Lower lobe of right lung (tissue), 2 donors: ENCODE results near the gene BEST3. TPM values are rescaled to one million over a fixed set of nuclear protein-coding genes. Genes with fewer than 3 reads are reported as not detected.

Source experiments
- ATAC-seq, 2 donors: fragments of 200-7000 bp; cut with Tn5 transposase; one replicate each; pipeline ENCODE4 v1.9.1; 2020 to 2022; ENCODE audit warnings: mild to moderate bottlenecking in 2 of 2, moderate library complexity in 2 of 2
- DNase-seq: peaks from one replicate; pipeline ENCODE4 v3.0.0-alpha.2; 2020
- H3K27ac ChIP-seq: fragments of 200-600 bp; one replicate; pipeline ENCODE4 v1.8.0; 2022
- H3K27me3 ChIP-seq: fragments of 200-600 bp; one replicate; pipeline ENCODE4 v1.8.0; 2022; ENCODE audit warnings: low read depth
- H3K36me3 ChIP-seq: fragments of 200-600 bp; one replicate; pipeline ENCODE4 v1.8.0; 2022; ENCODE audit warnings: mild to moderate bottlenecking
- H3K4me1 ChIP-seq: fragments of 200-600 bp; one replicate; pipeline ENCODE4 v1.8.0; 2022
- H3K4me3 ChIP-seq: fragments of 200-600 bp; one replicate; pipeline ENCODE4 v1.8.0; 2022; ENCODE audit warnings: mild to moderate bottlenecking
- H3K9me3 ChIP-seq: fragments of 200-600 bp; one replicate; pipeline ENCODE4 v1.8.0; 2022
- intact Hi-C: fragments of 100-400 bp; cut with DNase I; formaldehyde crosslinking; loops from one replicate; pipeline ENCODE4 v1.11.0; 2022
- total RNA-seq: library from RNA; stranded (reverse); fragmentation: NEBNext Ultra II Directional; extraction: Animal tissue kit (Norgen Biotek cat#: 25700); gene quantifications from one replicate; pipeline ENCODE4 v1.2.1, GENCODE V29; 2021
- TF ChIP-seq, protein P1 (sequence below): fragments of 200-600 bp; IDR thresholded peaks from one replicate; pipeline ENCODE4 v1.8.0; 2022; ENCODE audit warnings: antibody characterized with exemption, mild to moderate bottlenecking
- donor health status: DM: no; HTN: yes; CAD: no; lungs with severe emphysema.

Gene BEST3
- total RNA-seq, 1 donor from 2014 or later, result not detected

DNA sequence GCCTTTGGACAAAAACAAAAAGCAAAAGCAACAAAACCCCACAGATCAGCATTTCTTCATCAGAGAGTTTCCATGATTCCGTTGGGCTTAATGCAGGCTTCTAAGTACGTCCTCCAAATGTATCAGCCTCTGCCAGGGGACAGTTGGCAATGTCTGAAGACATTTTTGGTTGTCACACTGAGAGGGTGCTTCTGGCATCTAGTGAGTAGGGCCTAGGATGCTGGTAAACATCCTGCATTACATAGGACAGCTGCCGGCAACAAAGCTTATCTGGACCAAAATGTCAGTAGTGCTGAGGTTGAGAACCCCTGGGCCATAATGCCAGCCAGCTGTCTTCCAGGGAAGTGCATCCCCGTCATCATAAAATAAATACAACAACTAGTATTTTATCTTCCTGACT, 79.0 kb downstream of the BEST3 start:
- no peaks in the 10 kb centered on the region for H3K4me1 ChIP-seq
- DNase-seq (no peak), ATAC-seq (no peak)
- no peak overlapping the region for H3K27ac ChIP-seq
- H3K36me3 ChIP-seq, result no peaks in the 10 kb centered on the region
- H3K27me3 ChIP-seq, result no peaks in the 10 kb centered on the region
- H3K4me3 ChIP-seq, result no peak overlapping the region
- TF ChIP-seq, protein P1, sequence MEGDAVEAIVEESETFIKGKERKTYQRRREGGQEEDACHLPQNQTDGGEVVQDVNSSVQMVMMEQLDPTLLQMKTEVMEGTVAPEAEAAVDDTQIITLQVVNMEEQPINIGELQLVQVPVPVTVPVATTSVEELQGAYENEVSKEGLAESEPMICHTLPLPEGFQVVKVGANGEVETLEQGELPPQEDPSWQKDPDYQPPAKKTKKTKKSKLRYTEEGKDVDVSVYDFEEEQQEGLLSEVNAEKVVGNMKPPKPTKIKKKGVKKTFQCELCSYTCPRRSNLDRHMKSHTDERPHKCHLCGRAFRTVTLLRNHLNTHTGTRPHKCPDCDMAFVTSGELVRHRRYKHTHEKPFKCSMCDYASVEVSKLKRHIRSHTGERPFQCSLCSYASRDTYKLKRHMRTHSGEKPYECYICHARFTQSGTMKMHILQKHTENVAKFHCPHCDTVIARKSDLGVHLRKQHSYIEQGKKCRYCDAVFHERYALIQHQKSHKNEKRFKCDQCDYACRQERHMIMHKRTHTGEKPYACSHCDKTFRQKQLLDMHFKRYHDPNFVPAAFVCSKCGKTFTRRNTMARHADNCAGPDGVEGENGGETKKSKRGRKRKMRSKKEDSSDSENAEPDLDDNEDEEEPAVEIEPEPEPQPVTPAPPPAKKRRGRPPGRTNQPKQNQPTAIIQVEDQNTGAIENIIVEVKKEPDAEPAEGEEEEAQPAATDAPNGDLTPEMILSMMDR, result no peak
- no peaks in the 10 kb centered on the region for H3K9me3 ChIP-seq
- intact Hi-C loops, result no loop called here

DNA sequence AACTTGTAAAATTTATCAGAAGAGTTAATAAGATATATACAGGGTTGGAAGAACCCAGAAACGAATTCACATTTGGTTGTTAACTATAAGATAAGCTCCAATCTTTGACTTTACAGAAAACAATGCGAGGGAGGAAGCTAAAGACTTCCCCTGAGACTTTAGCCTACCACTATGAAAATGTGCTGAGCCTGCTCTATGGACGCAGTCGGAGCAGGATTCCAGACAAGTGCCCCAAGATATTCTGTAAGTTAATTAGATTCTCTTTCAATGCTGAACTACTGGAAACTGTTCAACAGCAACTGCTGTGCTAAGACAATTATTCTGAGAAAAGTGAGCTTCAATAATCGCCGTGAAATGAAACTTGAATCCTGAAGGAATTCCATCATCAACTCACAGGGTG, 80.1 kb downstream of the BEST3 start:
- H3K27ac ChIP-seq, result no peak overlapping the region
- no peak for DNase-seq
- TF ChIP-seq, protein P1, result no peak
- no peak overlapping the region for H3K4me3 ChIP-seq
- ATAC-seq, result no peak
- H3K36me3 ChIP-seq, result no peaks in the 10 kb centered on the region
- no peaks in the 10 kb centered on the region for H3K4me1 ChIP-seq
- intact Hi-C loops, result no loop called here
- no peaks in the 10 kb centered on the region for H3K27me3 ChIP-seq
- no peaks in the 10 kb centered on the region for H3K9me3 ChIP-seq

DNA sequence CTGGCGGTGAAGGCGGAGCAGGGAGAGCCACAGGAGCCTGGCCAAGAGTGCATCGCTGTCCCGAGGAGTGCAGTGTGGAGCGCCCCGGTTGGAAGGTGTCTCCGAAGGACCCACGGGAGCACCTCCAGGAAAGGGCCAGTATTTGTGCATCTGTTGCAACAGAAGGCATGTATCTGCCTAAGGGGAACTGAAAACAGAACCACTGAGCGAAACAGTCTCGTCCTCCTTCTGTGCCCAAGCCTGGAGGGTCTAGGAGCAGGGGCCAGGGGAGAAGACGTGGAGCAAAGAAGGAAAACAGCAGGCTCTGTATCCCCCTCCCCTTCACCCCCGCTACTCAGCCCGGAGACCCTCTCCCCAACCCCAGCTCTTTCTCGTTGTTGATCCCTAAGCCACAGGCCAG, 83.1 kb downstream of the BEST3 start:
- H3K9me3 ChIP-seq, result no peaks in the 10 kb centered on the region
- no peaks in the 10 kb centered on the region for H3K4me1 ChIP-seq
- H3K27me3 ChIP-seq, result no peaks in the 10 kb centered on the region
- no peak overlapping the region for H3K27ac ChIP-seq
- ATAC-seq (no peak), DNase-seq (no peak)
- no peak overlapping the region for H3K4me3 ChIP-seq
- TF ChIP-seq, protein P1, result no peak
- no peaks in the 10 kb centered on the region for H3K36me3 ChIP-seq
- intact Hi-C loops, result no loop called here

DNA sequence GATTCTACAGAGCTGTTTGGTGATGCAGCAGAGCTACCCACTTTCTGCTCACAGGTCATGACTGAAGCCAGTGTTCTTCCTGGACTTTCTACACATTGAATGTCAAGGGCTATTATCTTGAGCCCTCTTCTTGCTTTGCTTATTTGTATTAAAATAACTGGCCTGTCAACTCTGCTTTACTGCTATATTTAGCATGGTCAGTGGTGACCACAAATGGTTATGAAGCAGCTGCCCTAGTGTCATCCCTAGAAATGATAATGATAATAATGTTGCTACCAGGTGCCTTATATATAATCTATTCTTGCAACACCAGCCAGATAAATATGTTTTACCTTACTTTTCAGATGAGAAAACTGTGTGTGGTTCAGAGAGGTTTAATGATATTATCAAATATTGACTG, 85.8 kb downstream of the BEST3 start:
- Histone ChIP-seq H3K36me3 (no peaks in the 10 kb centered on the region), H3K27ac (no peak overlapping the region), H3K27me3 (no peaks in the 10 kb centered on the region), H3K4me3 (no peak overlapping the region), H3K4me1 (no peaks in the 10 kb centered on the region), H3K9me3 (no peaks in the 10 kb centered on the region)
- TF ChIP-seq, protein P1, result no peak
- ATAC-seq, result no peak
- intact Hi-C loops, result no loop called here
- no peak for DNase-seq

DNA sequence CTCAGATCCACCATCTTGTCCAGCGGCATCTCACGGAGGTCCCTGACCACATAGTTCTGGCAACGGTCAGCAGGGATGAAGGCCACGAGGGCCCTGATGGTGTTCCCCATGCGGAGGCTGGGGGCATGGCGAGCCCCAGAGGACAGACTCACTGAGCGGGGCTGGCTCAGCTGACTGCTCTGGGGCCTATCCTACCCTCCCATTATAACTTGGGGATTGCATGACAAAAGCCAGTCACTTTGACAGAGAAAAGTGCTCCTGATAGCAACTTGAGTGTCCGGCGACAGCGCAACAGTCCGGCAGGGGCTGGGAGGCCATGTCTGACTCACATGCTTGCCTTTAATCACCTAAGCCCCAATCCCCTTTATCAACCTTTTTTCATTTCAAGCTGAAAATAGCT, 88.4 kb downstream of the BEST3 start, which contains the start of gene LRRC10:
LRRC10 (minus strand) TSS at position 179 of the 400 bp plus-strand sequence; CDS start at position 110, 69 bp downstream.
- TF ChIP-seq, protein P1, result no peak
- Histone ChIP-seq H3K4me3 (no peak within 1 kb of the TSS), H3K27ac (no peak within 1 kb of the TSS), H3K9me3 (no peaks in the 10 kb centered on the region), H3K4me1 (no peaks in the 10 kb centered on the region), H3K27me3 (no peaks in the 10 kb centered on the region), H3K36me3 (no peaks in the 10 kb centered on the region)
- ATAC-seq, result peak in 1 of 2 donors; percentile 30
- DNase-seq, result no peak
- intact Hi-C loops, result no loop called here

DNA sequence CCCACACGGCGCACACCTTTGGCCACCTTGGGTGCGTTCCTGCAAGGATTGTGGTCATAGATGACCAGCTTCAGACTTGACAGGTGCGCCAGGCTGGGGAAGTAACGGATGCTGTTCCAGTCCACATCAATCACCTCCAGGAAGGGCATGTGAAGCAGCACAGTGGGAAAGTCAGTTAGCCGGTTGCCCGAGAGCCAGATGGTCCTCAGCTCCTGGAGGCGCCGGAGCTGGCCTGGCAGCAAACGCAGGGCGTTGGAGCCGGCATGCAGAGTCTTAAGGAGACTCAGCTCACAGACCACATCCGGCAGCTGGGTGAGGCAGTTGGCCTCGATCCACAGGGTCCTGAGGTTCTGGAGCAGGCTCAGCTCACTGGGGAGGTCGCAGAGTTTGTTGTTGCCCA, 89.0 kb downstream of the BEST3 start:
- no peak for DNase-seq
- ATAC-seq, result peak in 1 of 2 donors; percentile 25
- TF ChIP-seq, protein P1, result no peak
- H3K27me3 ChIP-seq, result no peaks in the 10 kb centered on the region
- intact Hi-C loops, result no loop called here
- H3K27ac ChIP-seq, result no peak overlapping the region
- H3K4me1 ChIP-seq, result no peaks in the 10 kb centered on the region
- H3K9me3 ChIP-seq, result no peaks in the 10 kb centered on the region
- H3K36me3 ChIP-seq, result no peaks in the 10 kb centered on the region
- no peak overlapping the region for H3K4me3 ChIP-seq
